Right cardiac atrium (tissue), 5 donors: ENCODE results near the gene PPM1N. TPM values are rescaled to one million over a fixed set of nuclear protein-coding genes. Genes with fewer than 3 reads are reported as not detected.
A peak's percentile ranks its signal among the peaks of the same experiment; 100 is the strongest.

ENCODE experiments used
- ATAC-seq, 2 donors: fragments of 200-7000 bp; cut with Tn5 transposase; one replicate each; pipeline versions ENCODE4 v1.8.0 to v1.9.1; 2020; ENCODE audit warnings: moderate library complexity in 2 of 2, mild to moderate bottlenecking in 1 of 2
- DNase-seq, 3 donors: peaks; one replicate each; pipeline ENCODE4 v3.0.0-alpha.2; 2020
- H3K27ac ChIP-seq: one replicate; pipeline ENCODE4 v1.5.1; 2013; ENCODE audit warnings: mild to moderate bottlenecking, low read length, control low read depth, moderate library complexity
- H3K27me3 ChIP-seq: one replicate; pipeline ENCODE4 v1.6.1; 2013; ENCODE audit not compliant: control insufficient read depth, insufficient read depth
- H3K4me1 ChIP-seq: one replicate; pipeline ENCODE4 v1.6.1; 2013; ENCODE audit warnings: low read length; ENCODE audit not compliant: control insufficient read depth, insufficient read depth
- H3K4me3 ChIP-seq: one replicate; pipeline ENCODE4 v1.5.1; 2013; ENCODE audit warnings: low read length, control low read depth
- H3K9me3 ChIP-seq: one replicate; pipeline ENCODE4 v1.6.1; 2013; ENCODE audit warnings: low read length; ENCODE audit not compliant: control insufficient read depth
- WGBS: extraction: QIAGEN DNeasy Blood & Tissue Kit; methylation state at CpG from one replicate; pipeline ENCODE4 v1.1.7; 2013; 5-methylcytosine and 5-hydroxymethylcytosine counted together
- intact Hi-C, 4 donors: fragments of 100-400 bp; cut with DNase I; formaldehyde crosslinking; loops; one replicate each; pipeline versions ENCODE4 v1.11.0 to v1.14.0; 2022 to 2023
- polyA plus RNA-seq: library from polyadenylated mRNA; stranded (reverse); fragments of 200-250 nt; gene quantifications from one replicate; pipeline ENCODE4 v1.2.3, GENCODE V29; 2013
- total RNA-seq, 4 donors: library from RNA; stranded (reverse); fragmentation: NEBNext Ultra II Directional; extraction: Animal tissue kit (Norgen Biotek cat#: 25700); gene quantifications; one replicate each; pipeline ENCODE4 v1.2.1, GENCODE V29; 2021
- donor health status: healthy with polysubstance abuse.
- donor health status: DM: no; HTN: yes; CAD: no.
- donor health status: DM: no; HTN: no; CAD: no.
- donor health status: DM: no; HTN: yes; CAD: no; lungs with severe emphysema.
- donor health status: DM: yes; HTN: yes; CAD: no.

PPM1N gene
- total and polyA plus RNA-seq, 5 donors: 0.24 to 0.96 (median 0.91) TPM; not detected in 2

DNA sequence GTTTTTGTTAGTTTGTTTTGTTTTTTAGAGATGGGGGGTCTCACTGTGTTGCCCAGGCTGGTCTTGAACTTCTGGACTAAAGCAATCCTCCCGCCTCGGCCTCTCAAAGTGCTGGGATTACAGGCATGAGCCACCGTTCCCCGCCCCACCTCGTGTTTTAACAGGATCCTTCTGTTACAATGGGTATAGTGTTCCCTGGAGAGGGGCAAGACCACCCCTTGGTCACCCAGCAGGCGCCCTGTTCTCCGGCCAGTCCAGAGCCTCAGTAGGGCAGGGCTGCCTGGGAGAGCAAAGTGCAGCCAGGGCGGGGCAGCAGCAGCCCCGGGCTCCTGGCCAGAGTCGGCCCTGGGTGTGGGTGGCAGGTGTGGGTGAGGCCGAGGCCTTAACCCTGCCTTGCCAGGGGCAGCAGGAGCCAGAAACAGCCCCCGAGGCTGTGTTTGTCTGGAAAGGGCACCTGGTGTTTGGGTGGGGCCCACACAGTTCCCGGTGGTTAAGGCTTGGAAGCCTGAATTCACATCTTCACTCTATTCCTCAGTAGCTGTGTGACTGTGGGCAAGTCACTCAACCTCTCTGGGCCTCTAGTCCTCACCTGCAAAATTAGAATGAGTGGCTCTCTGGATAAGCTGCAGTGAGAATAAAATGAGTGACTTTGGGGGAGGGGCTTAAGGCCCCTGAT lies 16.3 kb downstream of the PPM1N start:
- intact Hi-C loops: no loop called here
- Histone ChIP-seq H3K27ac (peak overlapping the region; percentile 40), H3K27me3 (no peaks in the 10 kb centered on the region), H3K4me1 (peaks cover 10% of the 10 kb centered on the region), H3K9me3 (no peaks in the 10 kb centered on the region), H3K4me3 (no peak overlapping the region)
- 53% methylated on average over 13 of the region's 13 CpGs for WGBS
- DNase-seq (peak in 2 of 3 donors; percentile 60 to 67), ATAC-seq (peak; percentile 39 to 42)

DNA sequence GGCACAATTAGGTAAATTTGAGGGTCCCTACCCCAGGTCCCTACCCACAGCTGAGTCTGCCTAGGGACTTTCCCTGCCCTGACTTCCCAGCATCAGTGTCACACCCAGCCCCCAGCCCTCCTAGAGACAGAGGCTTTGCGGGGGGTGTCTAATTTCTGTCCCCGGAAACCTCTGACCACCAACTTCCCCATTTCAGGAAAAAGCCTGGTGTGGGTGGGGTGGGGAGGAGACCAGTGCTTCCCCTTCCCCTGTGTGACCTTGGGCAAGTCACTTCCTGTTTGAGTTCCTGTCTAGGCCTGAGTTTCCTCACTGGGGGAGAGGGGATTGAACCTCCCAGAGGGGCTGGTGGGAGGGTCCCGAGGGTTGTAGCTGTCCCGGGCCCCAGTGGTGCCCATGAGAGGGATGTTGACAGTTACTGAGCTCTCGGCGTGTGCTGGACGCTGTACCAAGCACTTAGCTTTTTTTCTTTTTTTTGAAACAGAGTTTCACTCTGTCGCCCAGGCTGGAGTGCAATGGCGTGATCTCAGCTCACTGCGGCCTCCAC lies 16.9 kb downstream of the PPM1N start:
- H3K9me3 ChIP-seq: no peaks in the 10 kb centered on the region
- 66% methylated on average over 10 of the region's 10 CpGs for WGBS
- ATAC-seq (peak; percentile 61 to 72), DNase-seq (peak; percentile 56 to 77 (median 74))
- intact Hi-C loops: no loop called here
- H3K27ac ChIP-seq: peak overlapping the region; percentile 40
- peaks cover 7% of the 10 kb centered on the region for H3K4me1 ChIP-seq
- no peak overlapping the region for H3K4me3 ChIP-seq
- H3K27me3 ChIP-seq: no peaks in the 10 kb centered on the region

- H3K9me3 ChIP-seq: no peaks in the 10 kb centered on the region
- no peak overlapping the region for H3K4me3 ChIP-seq
- no peaks in the 10 kb centered on the region for H3K27me3 ChIP-seq
- ATAC-seq: peak; percentile 25 to 39
- 69% methylated on average over 9 of the region's 9 CpGs for WGBS
- intact Hi-C loops: no loop called here
- peak overlapping the region; percentile 61 for H3K27ac ChIP-seq
- peaks cover 7% of the 10 kb centered on the region for H3K4me1 ChIP-seq
- peak in 2 of 3 donors; percentile 55 to 72 for DNase-seq
These were observed 17.7 kb downstream of the PPM1N start for GRCh38 chr19:45515807-45516401.

DNA sequence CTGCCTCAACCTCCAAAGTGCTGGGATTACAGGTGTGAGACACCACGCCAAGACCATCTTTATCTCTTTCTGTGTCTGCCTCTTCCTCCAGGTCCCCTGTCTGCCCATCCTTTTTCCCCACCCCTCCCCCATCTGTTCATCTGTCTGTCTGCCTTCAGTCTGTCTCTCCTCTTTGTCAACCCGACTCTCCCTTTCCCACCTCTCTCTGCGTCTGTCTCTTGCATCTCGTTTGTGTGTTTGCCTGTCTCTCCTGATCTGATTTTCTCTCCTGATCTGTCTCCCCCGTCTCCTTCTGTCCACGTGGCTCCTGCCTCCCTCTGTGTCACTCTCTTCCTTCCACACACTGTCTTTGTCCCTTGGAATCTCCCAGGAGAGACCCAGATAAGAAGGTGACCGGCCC lies 19.0 kb downstream of the PPM1N start:
- Histone ChIP-seq H3K4me3 (no peak overlapping the region), H3K27ac (no peak overlapping the region), H3K9me3 (no peaks in the 10 kb centered on the region), H3K4me1 (peaks cover 5% of the 10 kb centered on the region), H3K27me3 (no peaks in the 10 kb centered on the region)
- ATAC-seq: no peak
- intact Hi-C loops: no loop called here
- 42% methylated on average over 7 of the region's 7 CpGs for WGBS
- DNase-seq: no peak

DNA sequence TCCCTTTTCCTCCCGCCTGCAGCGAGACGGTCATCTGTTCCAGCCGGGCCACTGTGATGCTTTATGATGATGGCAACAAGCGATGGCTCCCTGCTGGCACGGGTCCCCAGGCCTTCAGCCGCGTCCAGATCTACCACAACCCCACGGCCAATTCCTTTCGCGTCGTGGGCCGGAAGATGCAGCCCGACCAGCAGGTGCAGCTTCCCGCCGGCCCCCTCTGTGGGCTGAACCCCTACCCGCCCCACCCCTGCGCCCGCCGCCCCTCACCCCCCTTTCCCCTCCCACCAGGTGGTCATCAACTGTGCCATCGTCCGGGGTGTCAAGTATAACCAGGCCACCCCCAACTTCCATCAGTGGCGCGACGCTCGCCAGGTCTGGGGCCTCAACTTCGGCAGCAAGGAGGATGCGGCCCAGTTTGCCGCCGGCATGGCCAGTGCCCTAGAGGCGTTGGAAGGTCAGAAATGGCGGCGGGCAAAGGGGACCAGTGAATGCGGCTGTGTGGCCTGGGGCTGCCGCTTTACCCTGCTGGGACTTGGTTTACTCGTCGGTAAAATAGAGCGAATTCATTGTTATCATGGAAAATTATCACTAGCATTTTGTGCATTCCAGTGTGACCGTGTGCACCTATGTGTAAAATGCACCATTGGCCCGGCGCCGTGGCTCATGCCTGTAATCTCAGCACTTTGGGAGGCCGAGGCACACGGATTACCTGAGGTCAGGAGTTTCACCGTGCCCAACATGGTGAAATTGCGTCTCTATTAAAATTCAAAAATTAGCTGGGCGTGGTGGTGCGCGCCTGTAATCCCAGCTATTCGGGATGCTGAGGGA lies 19.6 kb downstream of the PPM1N start:
- Histone ChIP-seq H3K9me3 (no peaks in the 10 kb centered on the region), H3K4me1 (peaks cover 5% of the 10 kb centered on the region), H3K4me3 (no peak overlapping the region), H3K27ac (no peak overlapping the region), H3K27me3 (no peaks in the 10 kb centered on the region)
- WGBS: 78% methylated on average over 50 of the region's 50 CpGs
- intact Hi-C loops: no loop called here
- peak in 1 of 3 donors; percentile 26 for DNase-seq
- ATAC-seq: no peak

- DNase-seq (no peak), ATAC-seq (no peak)
- H3K27me3 ChIP-seq: no peaks in the 10 kb centered on the region
- no peak overlapping the region for H3K27ac ChIP-seq
- H3K4me3 ChIP-seq: no peak overlapping the region
- H3K4me1 ChIP-seq: peaks cover 5% of the 10 kb centered on the region
- intact Hi-C loops: no loop called here
- no peaks in the 10 kb centered on the region for H3K9me3 ChIP-seq
- 88% methylated on average over 7 of the region's 7 CpGs for WGBS
These were observed 20.2 kb downstream of the PPM1N start for GRCh38 chr19:45518469-45518826.

- Histone ChIP-seq H3K4me3 (no peak overlapping the region), H3K4me1 (no peaks in the 10 kb centered on the region), H3K27me3 (no peaks in the 10 kb centered on the region), H3K9me3 (no peaks in the 10 kb centered on the region), H3K27ac (no peak overlapping the region)
- ATAC-seq (no peak), DNase-seq (no peak)
- WGBS: 84% methylated on average over 24 of the region's 24 CpGs
- intact Hi-C loops: loop anchor here (2.0 to 10.0 kb wide), 3 partner anchors 53 to 123 kb away; no protein-coding TSS in a partner anchor
These were observed 24.0 kb downstream of the PPM1N start for GRCh38 chr19:45522010-45522941.

GRCh38 chr19:45523642-45524256 lies 25.5 kb downstream of the PPM1N start:
- H3K9me3 ChIP-seq: no peaks in the 10 kb centered on the region
- peak; percentile 90 to 95 for ATAC-seq
- intact Hi-C loops: loop anchor here (2.0 to 10.0 kb wide), 4 partner anchors 47 to 121 kb away; no protein-coding TSS in a partner anchor
- peak overlapping the region; percentile 68 for H3K27ac ChIP-seq
- H3K4me3 ChIP-seq: no peak overlapping the region
- H3K4me1 ChIP-seq: no peaks in the 10 kb centered on the region
- peak; percentile 68 to 88 (median 87) for DNase-seq
- H3K27me3 ChIP-seq: no peaks in the 10 kb centered on the region
- WGBS: 68% methylated on average over 9 of the region's 9 CpGs

DNA sequence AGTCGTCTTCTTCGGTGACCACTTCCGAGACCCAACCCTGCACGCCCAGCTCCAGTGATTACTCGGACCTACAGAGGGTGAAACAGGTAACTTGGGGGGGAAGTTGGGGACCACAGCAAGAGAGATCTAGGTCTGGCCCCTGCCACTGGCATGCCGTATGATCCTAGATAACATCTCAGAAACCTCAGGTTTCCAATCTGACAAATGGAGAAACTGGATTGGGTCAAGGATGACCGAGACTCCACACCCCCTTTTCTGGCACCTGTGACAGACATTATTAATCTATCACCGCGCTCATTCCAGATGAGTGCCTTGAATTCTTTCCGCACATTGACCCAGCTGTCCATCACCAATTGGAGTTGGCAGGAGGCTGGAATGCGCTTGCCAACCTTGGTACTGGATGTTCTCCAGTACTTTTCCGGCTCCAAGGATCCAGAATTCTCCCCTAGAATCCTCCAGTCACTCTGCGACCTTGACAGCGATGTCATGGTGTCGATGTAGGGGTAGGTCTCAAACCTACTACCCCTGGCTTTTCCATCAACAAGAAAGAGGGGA lies 26.4 kb downstream of the PPM1N start:
- H3K4me3 ChIP-seq: no peak overlapping the region
- no peak for ATAC-seq
- H3K9me3 ChIP-seq: no peaks in the 10 kb centered on the region
- no peak for DNase-seq
- peak overlapping the region; percentile 57 for H3K27ac ChIP-seq
- peaks cover 4% of the 10 kb centered on the region for H3K4me1 ChIP-seq
- intact Hi-C loops: loop anchor here (2.0 to 10.0 kb wide), 3 partner anchors 46 to 120 kb away; no protein-coding TSS in a partner anchor
- H3K27me3 ChIP-seq: no peaks in the 10 kb centered on the region
- WGBS: 85% methylated on average over 15 of the region's 15 CpGs
